Measurements from ENCODE around the gene HTR3B.
"Not testable (repeated sequence)": the region's sequence is repeated elsewhere in the genome, so short reads cannot be mapped to it uniquely, and the experiment has no call there.

The HTR3B gene

GRCh38 chr11:113934761-113935160 lies 30.2 kb downstream of the HTR3B start:
- H3K27ac ChIP-seq: no peak overlapping the region
- POLR2A ChIA-PET (ENCODE audit: low non-redundant PET): no interaction called here
- CTCF ChIA-PET: interaction anchor here (0.7 to 0.9 kb wide), 2 partner anchors 23 to 34 kb away, joined by 4 to 6 read pairs; no protein-coding TSS in a partner anchor
- no peak for DNase-seq (ENCODE audit: low spot score)
- no peak for TF ChIP-seq CTCF (conservative IDR thresholded peaks at IDR 0.05; ENCODE audit: low read depth)

- H3K27ac ChIP-seq: no peak overlapping the region
- POLR2A ChIA-PET (ENCODE audit: low non-redundant PET): no interaction called here
- no peak for TF ChIP-seq CTCF (conservative IDR thresholded peaks at IDR 0.05; ENCODE audit: low read depth)
- DNase-seq (ENCODE audit: low spot score): no peak
- CTCF ChIA-PET: interaction anchor here (0.6 kb wide), 1 partner anchor 325 kb away, joined by 4 read pairs; no protein-coding TSS in a partner anchor
Measured at GRCh38 chr11:113935858-113936257, 31.3 kb downstream of the HTR3B start.

DNA sequence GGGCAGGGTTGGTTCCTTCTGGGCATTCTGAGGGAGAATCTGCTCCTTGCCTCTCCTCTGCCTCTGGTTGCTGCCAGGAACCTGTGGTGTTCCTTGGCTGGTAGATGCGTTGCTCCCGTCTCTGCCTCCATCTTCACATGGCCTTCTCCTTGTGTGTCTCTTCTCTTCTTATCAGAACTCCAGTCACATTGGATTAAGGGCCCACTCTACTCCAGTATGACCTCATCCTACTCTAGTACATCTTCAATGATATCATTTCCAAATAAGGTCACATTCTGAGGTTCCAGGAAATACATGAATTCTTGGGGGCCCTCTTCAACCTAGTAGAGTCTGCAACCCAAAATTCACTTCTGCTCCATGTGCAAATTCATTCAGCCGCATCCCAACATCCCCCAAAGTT lies 33.3 kb downstream of the HTR3B start:
- ChIA-PET POLR2A (ENCODE audit: low non-redundant PET) (no interaction called here), CTCF (no interaction called here)
- TF ChIP-seq CTCF (conservative IDR thresholded peaks at IDR 0.05; ENCODE audit: low read depth): no peak
- no peak for DNase-seq (ENCODE audit: low spot score)
- H3K27ac ChIP-seq: no peak overlapping the region

DNA sequence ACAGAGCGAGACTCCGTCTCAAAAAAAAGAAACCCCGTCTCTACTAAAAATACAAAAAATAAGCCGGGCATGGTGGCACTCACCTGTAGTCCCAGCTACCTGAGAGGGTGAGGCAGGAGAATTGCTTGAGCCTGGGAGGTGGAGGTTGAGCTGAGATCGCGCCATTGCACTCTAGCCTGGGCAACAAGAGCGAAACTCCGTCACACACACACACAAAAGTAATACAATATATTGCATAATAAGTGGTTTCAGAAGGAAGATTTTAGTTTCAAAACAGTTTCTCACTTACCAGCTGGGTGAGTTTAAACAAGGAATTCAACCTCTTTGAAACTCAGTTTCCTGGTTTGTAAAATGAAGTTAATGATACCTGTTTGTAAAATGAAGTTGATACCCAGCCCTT lies 37.7 kb downstream of the HTR3B start:
- POLR2A ChIA-PET (ENCODE audit: low non-redundant PET): interaction anchor here (0.6 kb wide), 1 partner anchor 26 kb away, joined by 3 read pairs; no protein-coding TSS in a partner anchor
- no peak overlapping the region for H3K27ac ChIP-seq
- CTCF ChIA-PET: no interaction called here

DNA sequence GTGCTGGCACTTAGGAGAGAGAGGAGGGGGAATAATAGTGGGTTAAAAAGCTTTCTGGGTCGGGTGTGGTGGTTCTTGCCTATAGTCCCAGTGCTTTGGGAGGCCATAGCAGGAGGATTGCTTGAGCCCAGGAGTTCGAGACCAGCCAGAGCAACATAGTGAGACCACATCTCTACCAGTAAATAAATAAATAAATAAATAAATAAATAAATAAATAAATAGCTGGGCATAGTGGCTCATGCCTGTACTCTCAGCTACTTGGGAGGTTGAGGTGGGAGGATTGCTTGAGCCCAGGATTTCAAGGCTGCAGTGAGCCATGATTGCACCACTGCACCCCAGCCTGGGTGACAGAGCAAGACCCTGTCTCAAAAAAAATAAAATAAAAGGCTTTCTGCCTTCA lies 41.6 kb downstream of the HTR3B start:
- DNase-seq (ENCODE audit: low spot score); POLR2A ChIA-PET (ENCODE audit: low non-redundant PET); H3K27ac ChIP-seq: not testable (repeated sequence)
- CTCF ChIA-PET: interaction anchor here (0.7 kb wide), 2 partner anchors 237 to 1998 kb away, joined by 3 read pairs; no protein-coding TSS in a partner anchor

More for the DNA sequence above, 37.7 kb downstream of the HTR3B start:
- DNase-seq (ENCODE audit: low spot score): no peak
- no peak for TF ChIP-seq CTCF (conservative IDR thresholded peaks at IDR 0.05; ENCODE audit: low read depth)

- no peak for DNase-seq (ENCODE audit: low spot score)
- CTCF ChIA-PET: interaction anchor here (0.6 to 0.7 kb wide), 2 partner anchors 216 to 879 kb away, joined by 3 to 5 read pairs; no protein-coding TSS in a partner anchor
- no peak overlapping the region for H3K27ac ChIP-seq
- no peak for TF ChIP-seq CTCF (conservative IDR thresholded peaks at IDR 0.05; ENCODE audit: low read depth)
- POLR2A ChIA-PET (ENCODE audit: low non-redundant PET): no interaction called here
Measured at GRCh38 chr11:113947994-113948393, 43.4 kb downstream of the HTR3B start.

DNA sequence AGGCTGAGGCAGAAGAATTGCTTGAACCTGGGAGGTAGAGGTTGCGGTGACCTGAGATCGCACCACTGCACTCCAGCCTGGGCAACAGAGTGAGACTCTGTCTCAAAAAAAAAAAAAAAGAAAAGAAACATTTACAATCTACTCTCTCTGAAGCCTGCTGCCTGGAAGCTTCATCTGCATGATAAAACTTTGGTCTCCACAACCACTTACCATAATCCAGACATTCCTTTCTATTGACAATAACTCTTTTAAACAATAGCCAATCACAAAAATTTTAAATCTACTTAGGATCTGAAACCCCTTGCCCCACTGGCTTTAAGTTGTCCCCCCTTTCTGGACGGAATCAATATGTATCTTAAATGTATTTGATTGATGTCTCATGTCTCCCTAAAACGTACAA lies 45.3 kb downstream of the HTR3B start:
- DNase-seq (ENCODE audit: low spot score): no peak
- ChIA-PET CTCF (interaction anchor here (0.6 kb wide), 1 partner anchor 53 kb away, joined by 3 read pairs; no protein-coding TSS in a partner anchor), POLR2A (ENCODE audit: low non-redundant PET) (no interaction called here)
- H3K27ac ChIP-seq: no peak overlapping the region
- TF ChIP-seq CTCF (conservative IDR thresholded peaks at IDR 0.05; ENCODE audit: low read depth): no peak

Data from RWPE1 (cell line).